Retinal pigment epithelial cell (primary cell): ENCODE data around the gene METAP1.
"Not testable (repeated sequence)": the region's sequence is repeated elsewhere in the genome, so short reads cannot be mapped to it uniquely, and the experiment has no call there.

Experiments used
- DNase-seq: peaks from one replicate; pipeline ENCODE4 v3.0.0-alpha.2; 2010; ENCODE audit warnings: low read depth
- H3K4me3 ChIP-seq: 2 replicates; pipeline ENCODE4 v1.5.1; 2011; ENCODE audit warnings: mild to moderate bottlenecking, low read length, control low read depth, moderate library complexity
- CTCF ChIP-seq: conservative IDR thresholded peaks from 2 replicates; pipeline ENCODE4 v1.5.1; 2011; ENCODE audit warnings: low read depth, low read length, control low read depth, inconsistent platforms

Gene METAP1

GRCh38 chr4:99091216-99091575 lies 95.7 kb downstream of the METAP1 start:
- H3K4me3 ChIP-seq: no peak overlapping the region
- no peak for TF ChIP-seq CTCF
- DNase-seq: no peak

GRCh38 chr4:99091841-99092240 lies 96.3 kb downstream of the METAP1 start:
- not testable (repeated sequence) for H3K4me3 ChIP-seq, DNase-seq

- DNase-seq: no peak
- no peak for TF ChIP-seq CTCF
- no peak overlapping the region for H3K4me3 ChIP-seq
These were observed 103.8 kb downstream of the METAP1 start for GRCh38 chr4:99099311-99099710.

GRCh38 chr4:99099814-99100213 lies 104.3 kb downstream of the METAP1 start:
- not testable (repeated sequence) for DNase-seq, H3K4me3 ChIP-seq

GRCh38 chr4:99100876-99101275 lies 105.4 kb downstream of the METAP1 start:
- H3K4me3 ChIP-seq: no peak overlapping the region
- no peak for DNase-seq
- TF ChIP-seq CTCF: no peak

GRCh38 chr4:99102634-99103033 lies 107.1 kb downstream of the METAP1 start:
- H3K4me3 ChIP-seq: no peak overlapping the region
- no peak for DNase-seq
- no peak for TF ChIP-seq CTCF

- H3K4me3 ChIP-seq: no peak overlapping the region
- no peak for TF ChIP-seq CTCF
These were observed 107.6 kb downstream of the METAP1 start for GRCh38 chr4:99103166-99103565.

GRCh38 chr4:99104153-99104552 lies 108.6 kb downstream of the METAP1 start:
- DNase-seq: no peak
- H3K4me3 ChIP-seq: no peak overlapping the region
- no peak for TF ChIP-seq CTCF

More at GRCh38 chr4:99103166-99103565, 107.6 kb downstream of the METAP1 start:
- DNase-seq: no peak

- not testable (repeated sequence) for DNase-seq, H3K4me3 ChIP-seq
These were observed 113.8 kb downstream of the METAP1 start for GRCh38 chr4:99109286-99109685.
